ENCODE results near the gene PTMS. TPM values are rescaled to one million over a fixed set of nuclear protein-coding genes. Genes with fewer than 3 reads are reported as not detected.

PTMS gene
- total RNA-seq, 2 donors from 2014 or later, result 164 to 189 TPM

- DNase-seq (no peak), ATAC-seq (no peak)
- intact Hi-C loops (cut with DNase I), result no loop called here
Observed at GRCh38 chr12:6780573-6780972, 14.4 kb downstream of the PTMS start.

GRCh38 chr12:6782119-6782518 lies 16.0 kb downstream of the PTMS start:
- DNase-seq (no peak), ATAC-seq (no peak)
- intact Hi-C loops (cut with DNase I), result no loop called here

GRCh38 chr12:6782850-6783566 lies 16.8 kb downstream of the PTMS start:
- intact Hi-C loops (cut with DNase I), result no loop called here
- no peak for DNase-seq
- ATAC-seq, result no peak

- DNase-seq, result no peak
- intact Hi-C loops (cut with DNase I), result no loop called here
- ATAC-seq, result no peak
Observed at GRCh38 chr12:6783828-6784227, 17.7 kb downstream of the PTMS start.

- intact Hi-C loops (cut with DNase I), result no loop called here
- no peak for DNase-seq
Observed at GRCh38 chr12:6784296-6784695, 18.1 kb downstream of the PTMS start.

GRCh38 chr12:6784761-6785160 lies 18.6 kb downstream of the PTMS start:
- DNase-seq (no peak), ATAC-seq (no peak)
- intact Hi-C loops (cut with DNase I), result no loop called here

More at GRCh38 chr12:6784296-6784695, 18.1 kb downstream of the PTMS start:
- no peak for ATAC-seq

GRCh38 chr12:6786416-6787094 lies 20.4 kb downstream of the PTMS start:
- no peak for ATAC-seq
- intact Hi-C loops (cut with DNase I), result no loop called here
- no peak for DNase-seq

GRCh38 chr12:6787309-6787708 lies 21.1 kb downstream of the PTMS start:
- ATAC-seq (no peak), DNase-seq (no peak)
- intact Hi-C loops (cut with DNase I), result no loop called here

GRCh38 chr12:6788972-6789924 lies 23.1 kb downstream of the PTMS start, which contains the start of gene CD4:
Gene CD4 (plus strand): TSS chr12:6789528. CDS start chr12:6800139, 10,611 bp downstream.
- peak; percentile 73 for DNase-seq
- ATAC-seq, result peak; percentile 75 to 78
- intact Hi-C loops (cut with DNase I), result no loop called here

GRCh38 chr12:6790496-6791150 lies 24.5 kb downstream of the PTMS start:
- DNase-seq, result no peak

GRCh38 chr12:6791931-6792520 lies 25.9 kb downstream of the PTMS start:
- ATAC-seq (no peak), DNase-seq (no peak)
- intact Hi-C loops (cut with DNase I), result no loop called here

More at GRCh38 chr12:6790496-6791150, 24.5 kb downstream of the PTMS start:
- ATAC-seq, result no peak
- intact Hi-C loops (cut with DNase I), result no loop called here

- intact Hi-C loops (cut with DNase I), result no loop called here
- no peak for DNase-seq
- ATAC-seq, result peak; percentile 41 to 78
Observed at GRCh38 chr12:6792522-6793201, 26.5 kb downstream of the PTMS start.

- ATAC-seq (no peak), DNase-seq (no peak)
- intact Hi-C loops (cut with DNase I), result no loop called here
Observed at GRCh38 chr12:6795088-6795487, 28.9 kb downstream of the PTMS start.

GRCh38 chr12:6796576-6796975 lies 30.4 kb downstream of the PTMS start:
- ATAC-seq (no peak), DNase-seq (no peak)
- intact Hi-C loops (cut with DNase I), result no loop called here

- DNase-seq (no peak), ATAC-seq (no peak)
- intact Hi-C loops (cut with DNase I), result no loop called here
Observed at GRCh38 chr12:6799147-6799546, 33.0 kb downstream of the PTMS start.

- DNase-seq, result no peak
- intact Hi-C loops (cut with DNase I), result no loop called here
- no peak for ATAC-seq
Observed at GRCh38 chr12:6807170-6807569, 41.0 kb downstream of the PTMS start.

GRCh38 chr12:6809056-6809455 lies 42.9 kb downstream of the PTMS start:
- DNase-seq (no peak), ATAC-seq (no peak)
- intact Hi-C loops (cut with DNase I), result no loop called here

- ATAC-seq, result no peak
- DNase-seq, result no peak
- intact Hi-C loops (cut with DNase I), result no loop called here
Observed at GRCh38 chr12:6810758-6811157, 44.6 kb downstream of the PTMS start.

All from left cardiac atrium (tissue), 4 donors.